Measurements from ENCODE around the gene PGA4.
"Not testable (repeated sequence)": the region's sequence is repeated elsewhere in the genome, so short reads cannot be mapped to it uniquely, and the experiment has no call there.

PGA4 gene

DNA sequence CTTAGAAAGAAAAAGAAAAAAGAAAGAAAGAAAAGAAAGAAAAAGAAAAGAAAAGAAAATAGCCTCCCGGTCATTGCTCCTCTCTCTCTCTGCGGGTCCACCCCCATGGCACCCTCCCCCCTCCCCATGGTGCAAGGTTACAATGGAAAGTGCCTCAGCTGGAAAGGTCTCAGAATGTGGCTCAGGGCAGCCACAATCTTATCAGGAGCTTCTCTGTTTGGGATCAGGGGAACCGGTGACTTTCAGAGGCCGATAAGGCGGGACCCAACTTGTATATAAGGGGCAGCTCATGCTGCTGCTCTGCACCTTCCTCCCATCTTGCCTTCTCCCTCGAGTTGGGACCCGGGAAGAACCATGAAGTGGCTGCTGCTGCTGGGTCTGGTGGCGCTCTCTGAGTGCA is at the start of gene PGA4:
Gene PGA4 (plus strand): TSS at position 301 of the 400 bp plus-strand sequence. CDS start 54 bp downstream, at position 355.
- DNase-seq (ENCODE audit: low read depth in 2 of 2), result not testable (repeated sequence)

DNA sequence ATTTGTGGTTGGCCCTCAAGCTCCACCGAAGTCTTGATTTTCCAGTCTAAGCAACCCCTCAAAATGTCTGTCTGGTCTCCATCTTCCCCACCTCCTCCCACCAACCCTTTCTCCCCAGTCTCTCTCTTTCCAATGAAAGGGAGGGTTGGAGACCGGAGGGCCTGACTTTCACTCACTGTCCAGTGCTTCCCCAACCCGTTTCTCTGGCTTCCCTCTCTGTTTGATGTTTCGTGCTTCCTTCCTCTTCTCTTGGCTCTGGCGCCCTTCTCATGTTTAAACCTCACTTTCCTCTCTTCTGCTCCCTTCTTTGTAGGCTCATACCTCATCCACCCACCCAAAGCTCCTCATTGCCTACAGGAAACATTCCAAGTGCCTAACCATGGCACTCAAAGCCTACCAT is 49.8 kb upstream of the PGA4 start:
- DNase-seq (ENCODE audit: low read depth in 2 of 2), result no peak

DNA sequence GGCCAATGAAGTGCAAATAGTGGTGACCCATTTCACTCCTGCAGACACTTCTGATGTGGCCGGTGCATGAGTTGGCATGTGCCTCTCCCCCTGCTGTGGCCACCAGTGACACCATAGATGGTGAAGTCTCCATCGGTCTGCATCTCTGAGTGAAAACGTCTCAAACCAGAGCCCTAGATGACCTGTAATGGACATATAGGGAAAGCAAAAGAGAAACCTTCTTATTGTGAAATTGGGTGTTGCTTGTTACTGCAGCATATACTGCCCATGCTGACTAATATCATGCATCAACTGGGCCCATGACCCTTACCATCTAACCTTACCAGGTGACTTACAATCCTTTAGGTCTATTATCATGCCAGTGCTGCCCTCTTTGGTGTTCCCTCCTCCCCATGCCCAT is 49.3 kb upstream of the PGA4 start:
- no peak for DNase-seq (ENCODE audit: low read depth in 2 of 2)

DNA sequence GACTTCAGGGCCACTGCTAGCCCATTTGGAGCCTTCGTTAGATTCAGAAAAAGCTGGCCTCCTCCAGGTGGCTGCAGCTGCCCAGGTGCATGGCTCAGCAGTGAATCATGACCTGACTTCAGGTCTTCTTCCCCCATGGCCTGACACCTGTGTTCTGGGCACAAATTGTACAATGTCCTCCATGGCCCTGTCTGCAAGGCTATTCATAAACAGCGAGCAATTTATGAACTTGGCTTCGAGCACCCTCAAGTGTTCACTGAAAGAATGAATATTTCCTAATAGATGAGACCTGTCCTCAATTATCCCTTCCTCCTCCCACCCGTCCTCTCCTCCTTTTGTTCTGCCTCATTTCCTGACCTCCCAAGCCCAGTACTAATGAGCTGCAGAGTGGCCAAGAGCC is 48.7 kb upstream of the PGA4 start:
- no peak for DNase-seq (ENCODE audit: low read depth in 2 of 2)

DNA sequence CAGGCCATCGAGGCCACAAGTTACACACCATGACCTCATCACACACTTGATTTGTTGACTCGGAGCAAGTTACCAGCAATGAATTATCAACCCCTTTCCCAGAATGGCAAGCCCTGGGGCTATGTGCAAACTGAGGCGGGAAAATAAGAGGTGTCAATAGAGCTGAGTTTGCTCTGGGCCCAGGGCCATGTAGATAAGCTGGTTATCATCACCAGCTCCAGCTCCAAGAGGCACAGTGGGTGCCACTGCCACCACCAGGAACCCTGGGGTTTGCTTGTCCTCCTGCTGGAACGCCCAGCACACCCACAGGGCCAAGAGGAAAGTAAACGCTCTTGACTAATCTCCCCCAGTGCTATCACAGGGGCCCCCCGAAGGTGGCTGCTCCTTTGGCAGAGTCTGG is 47.9 kb upstream of the PGA4 start:
- DNase-seq (ENCODE audit: low read depth in 2 of 2), result no peak

DNA sequence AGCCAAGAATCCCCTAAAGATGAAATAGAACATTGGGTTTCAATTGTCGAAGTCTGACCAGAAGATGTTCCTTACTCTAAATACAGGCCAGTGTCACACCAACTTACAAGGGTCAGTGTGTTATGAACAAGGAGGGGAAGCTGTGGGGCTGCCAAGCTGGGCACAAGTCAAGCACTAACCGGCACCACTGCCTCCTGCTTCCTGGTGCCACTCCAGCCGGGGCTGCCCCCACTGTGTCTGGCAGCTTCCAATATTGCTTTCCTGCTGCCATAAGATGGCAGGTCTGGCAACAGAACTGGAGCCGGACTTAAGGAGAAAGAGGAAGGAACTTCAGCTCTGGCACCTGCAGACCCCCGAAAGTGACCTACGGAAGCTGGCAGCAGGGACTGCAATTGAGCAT is 47.2 kb upstream of the PGA4 start:
- DNase-seq (ENCODE audit: low read depth in 2 of 2), result no peak

DNA sequence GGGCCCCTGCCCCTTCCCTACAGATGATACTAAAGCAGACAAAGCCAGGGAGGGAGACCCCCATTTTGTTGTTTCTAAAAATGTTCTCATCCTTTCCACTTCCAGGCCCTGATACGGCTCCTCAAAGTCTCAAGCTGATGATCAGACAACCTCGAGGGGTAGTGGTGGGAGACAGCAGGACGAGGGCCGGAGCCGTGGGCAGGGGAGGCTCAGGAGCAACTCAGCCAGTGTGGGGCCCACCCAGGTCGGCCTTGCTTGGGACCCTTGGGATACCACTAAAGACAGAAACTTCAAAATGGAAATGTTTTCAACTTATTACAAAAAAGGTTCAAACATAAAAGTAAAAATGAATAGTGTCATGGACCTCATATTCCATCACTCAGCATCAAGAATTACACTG is 45.7 kb upstream of the PGA4 start:
- DNase-seq (ENCODE audit: low read depth in 2 of 2), result no peak

DNA sequence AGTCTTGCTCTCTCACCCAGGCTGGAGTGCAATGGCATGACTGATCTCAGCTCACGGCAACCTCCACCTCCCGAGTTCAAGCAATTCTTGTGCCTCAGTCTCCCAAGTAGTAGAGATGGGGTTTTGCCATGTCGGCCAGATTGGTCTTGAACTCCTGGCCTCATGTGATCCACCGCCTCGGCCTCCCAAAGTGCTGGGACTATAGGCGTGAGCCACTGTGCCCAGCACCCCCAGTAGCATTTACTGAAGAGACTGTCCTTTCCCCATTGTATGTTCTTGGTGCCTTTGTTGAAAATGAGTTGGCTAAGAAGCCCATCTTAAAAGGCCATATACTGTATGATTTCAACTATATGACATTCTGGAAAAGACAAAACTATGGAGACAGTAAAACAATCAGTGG is 41.9 kb upstream of the PGA4 start:
- DNase-seq (ENCODE audit: low read depth in 2 of 2), result not testable (repeated sequence)

DNA sequence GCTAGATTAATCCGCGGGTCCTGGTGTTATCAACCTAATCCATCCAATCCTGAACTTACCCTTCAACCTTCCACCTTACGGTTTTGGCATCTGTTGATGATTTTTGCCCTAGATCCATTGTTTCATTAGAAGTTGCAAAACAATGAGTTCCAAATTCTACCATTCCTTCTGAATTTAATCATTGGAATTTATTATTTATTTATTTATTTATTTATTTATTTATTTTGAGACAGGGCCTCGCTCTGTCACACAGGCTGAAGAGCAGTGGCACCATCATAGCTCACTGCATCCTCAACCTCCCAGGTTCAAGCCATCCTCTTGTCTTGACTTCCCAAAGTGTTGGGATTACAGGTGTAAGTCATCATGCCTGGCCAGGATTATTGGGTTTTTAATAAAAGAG is 40.7 kb upstream of the PGA4 start:
- DNase-seq (ENCODE audit: low read depth in 2 of 2), result no peak

DNA sequence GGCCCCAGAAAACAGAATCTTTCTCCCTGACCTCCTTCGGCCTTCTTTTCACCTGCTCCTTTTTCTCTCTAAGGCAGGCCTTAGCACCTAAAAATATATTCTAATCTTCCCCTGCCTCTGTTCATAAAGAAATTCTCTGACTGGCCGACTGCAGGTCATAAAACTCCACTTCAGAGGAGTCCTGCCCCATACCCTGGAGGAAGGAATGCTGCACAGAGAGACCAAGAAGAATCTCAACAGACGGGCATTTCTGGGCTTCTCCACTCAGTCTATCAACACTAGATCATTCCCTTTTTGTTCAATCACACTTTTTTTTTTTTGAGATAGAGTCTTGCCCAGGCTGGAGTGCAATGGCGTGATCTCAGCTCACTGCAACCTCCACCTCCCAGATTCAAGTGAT is 38.5 kb upstream of the PGA4 start:
- DNase-seq (ENCODE audit: low read depth in 2 of 2), result no peak

DNA sequence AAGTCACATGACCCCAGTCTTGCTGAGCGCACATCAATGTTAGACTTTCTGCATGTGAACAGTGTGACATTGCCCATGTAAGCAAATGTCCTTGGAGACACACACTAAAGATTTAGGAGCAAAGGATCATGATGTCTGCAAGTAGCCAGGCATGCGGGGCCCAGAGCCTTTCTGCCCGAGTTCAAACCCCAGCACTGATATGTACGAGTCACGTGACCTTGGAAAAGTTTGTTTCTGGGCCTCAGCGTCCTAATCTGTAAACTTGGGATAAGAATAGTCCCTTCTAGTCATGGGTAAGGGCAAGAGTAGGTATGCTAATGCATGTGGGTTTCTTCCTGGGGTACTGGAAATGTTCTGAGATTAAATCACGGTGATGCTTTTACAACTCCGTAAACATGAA is 35.6 kb upstream of the PGA4 start:
- DNase-seq (ENCODE audit: low read depth in 2 of 2), result no peak

DNA sequence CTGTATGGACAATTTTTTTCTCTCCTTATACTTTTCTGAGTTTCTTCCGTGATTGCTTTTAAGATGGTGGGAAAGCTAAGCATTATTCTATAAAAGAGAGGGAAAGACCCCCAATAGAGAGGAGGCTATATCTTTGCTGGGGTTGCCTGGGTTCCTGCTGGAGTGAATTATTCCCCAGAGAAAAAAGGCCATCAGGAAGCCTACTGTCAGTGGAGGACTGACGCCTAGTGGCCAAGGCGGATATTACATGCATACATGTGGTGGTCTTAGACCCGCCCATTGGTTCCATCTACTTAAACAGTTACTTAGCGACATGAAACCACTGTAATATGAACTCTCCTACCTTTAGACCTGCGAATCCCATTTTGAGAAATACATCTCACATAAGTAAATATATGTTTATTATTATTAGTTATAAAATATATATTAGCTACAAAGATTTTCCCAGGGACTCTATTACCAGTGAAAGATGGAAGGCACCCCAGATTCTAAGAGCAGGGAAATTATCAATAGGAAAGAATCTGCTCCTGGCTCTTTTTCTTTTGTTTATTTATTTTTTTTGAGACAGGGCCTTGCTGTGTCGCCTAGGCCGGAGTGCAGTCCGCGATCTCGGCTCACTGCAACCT is 34.5 kb upstream of the PGA4 start:
- DNase-seq (ENCODE audit: low read depth in 2 of 2), result peak; percentile 56 to 73

DNA sequence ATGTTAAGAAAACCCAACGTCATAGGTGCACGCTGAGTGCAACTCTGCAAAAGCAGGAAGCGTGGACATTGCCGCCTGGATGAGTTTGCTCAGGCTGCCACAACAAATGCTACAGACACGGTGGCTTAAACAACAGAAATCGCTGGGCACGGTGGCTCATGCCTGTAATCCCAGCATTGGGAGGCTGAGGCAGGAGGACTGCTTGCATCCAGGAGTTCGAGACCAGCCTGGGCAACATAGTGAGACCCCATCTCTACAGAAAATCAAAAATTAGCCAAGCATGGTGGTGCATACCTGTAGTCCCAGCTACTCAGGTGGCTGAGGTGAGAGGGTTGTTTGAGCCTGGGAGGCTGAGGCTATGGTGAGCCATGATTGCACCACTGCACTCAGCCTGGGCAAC is 32.2 kb upstream of the PGA4 start:
- DNase-seq (ENCODE audit: low read depth in 2 of 2), result no peak

DNA sequence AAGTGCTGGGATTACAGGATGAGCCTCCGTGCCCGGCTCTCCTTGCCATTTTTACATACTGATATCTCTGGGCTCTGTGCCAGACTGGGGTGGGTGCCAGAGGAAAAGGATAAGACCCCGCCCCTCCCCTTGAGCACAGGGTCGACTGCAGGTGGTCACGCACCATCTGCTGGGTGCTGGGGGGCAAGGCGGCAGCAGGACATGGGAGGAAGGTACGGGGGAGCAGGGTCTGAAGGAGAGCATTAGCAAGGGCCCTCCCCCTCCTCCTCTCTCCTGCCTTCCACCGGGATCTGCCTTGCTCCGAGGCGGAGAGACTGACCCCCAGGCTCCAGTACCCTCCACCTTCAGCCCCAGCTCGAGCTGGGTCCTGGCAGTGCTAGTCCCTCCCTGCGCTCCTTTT is 28.6 kb upstream of the PGA4 start:
- no peak for DNase-seq (ENCODE audit: low read depth in 2 of 2)

DNA sequence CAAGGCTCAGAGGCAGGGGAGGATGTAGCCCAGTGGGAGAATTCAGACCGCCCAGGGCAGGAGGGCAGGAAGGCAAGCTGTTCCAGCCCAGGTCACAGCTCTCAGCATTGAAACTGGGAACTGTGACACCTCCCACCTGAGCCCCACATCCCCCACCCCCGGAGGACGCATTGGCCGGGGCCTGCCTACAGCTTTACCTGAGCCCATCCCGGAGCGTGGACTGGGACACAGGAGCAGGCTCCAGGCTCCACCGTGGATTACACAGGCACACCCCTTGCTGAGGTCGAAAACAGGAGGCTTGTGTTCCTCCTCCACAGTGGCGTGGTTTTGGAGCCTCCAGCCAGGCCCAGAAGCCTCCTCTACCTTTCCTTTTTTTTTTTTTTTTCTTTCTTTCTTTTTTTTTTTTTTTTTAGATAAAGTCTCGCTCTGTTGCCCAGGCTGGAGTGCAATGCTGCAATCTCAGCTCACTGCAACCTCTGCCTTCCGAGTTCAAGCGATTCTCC is 27.9 kb upstream of the PGA4 start:
- DNase-seq (ENCODE audit: low read depth in 2 of 2), result no peak

DNA sequence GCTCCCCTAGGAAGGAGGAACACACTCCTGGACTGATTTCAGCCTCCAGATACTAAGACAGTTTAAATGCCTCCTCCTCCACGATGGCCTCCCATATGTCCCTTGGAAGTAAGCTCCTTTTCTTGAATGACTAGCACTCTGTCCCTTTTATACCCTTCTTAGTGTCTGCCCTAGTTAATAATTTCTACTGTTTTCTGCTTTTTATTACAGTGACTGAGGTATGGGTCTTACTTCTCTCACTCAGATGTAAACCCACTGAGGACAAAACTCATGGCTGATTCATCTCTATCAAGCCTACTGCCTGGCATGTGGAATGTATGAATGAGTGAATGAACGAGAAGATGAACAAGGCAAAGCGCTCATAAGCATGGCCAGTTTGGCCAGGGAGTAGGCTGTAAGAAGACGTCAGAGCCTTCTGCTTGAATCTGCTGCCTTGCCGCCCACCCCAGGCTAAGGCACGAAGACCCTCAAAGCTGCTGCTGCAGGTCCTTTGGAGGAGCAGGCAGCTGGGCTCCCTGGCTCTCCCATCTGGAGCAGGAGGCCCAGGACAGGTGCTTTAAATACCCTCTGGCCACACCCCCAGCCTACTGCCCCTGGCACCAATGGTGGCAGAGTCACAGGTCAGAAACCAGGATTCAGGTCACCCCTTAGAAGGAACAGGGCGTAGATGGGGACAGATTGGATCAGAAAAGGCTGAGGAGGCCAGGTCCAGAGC is 27.0 kb upstream of the PGA4 start:
- DNase-seq (ENCODE audit: low read depth in 2 of 2), result no peak

DNA sequence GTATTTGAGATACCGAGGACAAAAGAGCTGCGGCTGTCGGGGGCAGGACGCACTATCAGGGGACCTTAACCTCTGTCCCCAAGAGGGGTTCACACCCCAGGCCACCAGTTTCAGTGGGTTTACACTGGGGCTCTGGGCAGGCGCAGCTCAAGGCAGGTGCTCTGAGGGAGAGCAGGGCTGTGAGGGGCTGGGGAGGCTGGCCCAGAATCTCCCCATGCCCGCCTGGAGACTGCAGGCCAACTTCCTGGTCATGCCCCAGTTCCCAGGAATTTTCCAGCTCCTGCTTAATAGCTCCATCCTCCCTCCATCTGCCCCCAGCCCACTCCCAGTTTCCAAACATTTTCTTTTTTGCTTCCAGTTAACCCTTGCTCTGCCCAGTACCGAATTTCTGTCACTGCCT is 26.4 kb upstream of the PGA4 start:
- DNase-seq (ENCODE audit: low read depth in 2 of 2), result no peak

DNA sequence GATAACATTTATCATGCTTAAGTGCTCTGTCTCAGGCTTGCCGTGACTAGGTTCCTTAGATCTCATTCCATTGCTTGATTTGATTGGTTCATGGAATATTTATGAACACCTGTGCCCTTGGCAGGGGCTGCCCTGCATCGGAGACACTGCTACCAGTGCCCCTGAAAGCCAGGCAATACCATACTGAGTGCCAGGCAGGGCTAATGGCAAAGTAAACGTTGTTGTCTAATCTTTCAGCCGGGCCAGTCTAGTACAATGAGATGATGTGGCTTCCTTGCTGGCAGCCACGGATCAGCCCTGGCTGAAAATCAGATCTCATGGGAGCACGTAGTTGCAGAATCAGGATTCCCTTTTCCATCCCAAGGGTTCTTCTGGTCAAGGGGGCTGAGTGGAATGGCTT is 23.8 kb upstream of the PGA4 start:
- DNase-seq (ENCODE audit: low read depth in 2 of 2), result no peak

DNA sequence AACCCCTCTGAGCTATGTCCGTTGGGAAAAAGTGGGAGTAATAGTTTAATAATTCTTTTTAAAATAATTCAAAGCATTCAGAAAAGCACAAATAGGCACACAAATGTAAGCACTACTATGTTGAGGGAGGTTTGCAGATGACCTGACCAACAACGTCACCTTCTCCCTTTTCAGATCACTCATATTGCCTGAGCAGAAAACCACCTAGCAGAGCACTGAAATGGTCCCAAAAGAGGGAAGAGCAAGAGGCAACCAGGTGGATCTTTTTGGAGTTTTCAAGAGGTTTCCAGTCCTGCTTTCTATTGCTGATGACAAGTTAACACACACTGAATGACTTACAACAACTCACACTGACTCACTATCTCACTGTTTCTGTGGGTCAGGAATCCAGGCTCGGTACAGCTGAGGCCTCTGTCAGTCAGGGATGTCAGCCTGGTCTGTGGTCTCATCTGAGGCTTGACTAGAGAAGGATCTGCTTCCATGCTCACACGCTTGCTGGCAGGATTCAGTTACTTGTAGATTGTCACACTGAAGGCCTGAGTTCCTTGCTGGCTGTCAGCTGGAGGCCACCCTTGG is 23.1 kb upstream of the PGA4 start:
- no peak for DNase-seq (ENCODE audit: low read depth in 2 of 2)

DNA sequence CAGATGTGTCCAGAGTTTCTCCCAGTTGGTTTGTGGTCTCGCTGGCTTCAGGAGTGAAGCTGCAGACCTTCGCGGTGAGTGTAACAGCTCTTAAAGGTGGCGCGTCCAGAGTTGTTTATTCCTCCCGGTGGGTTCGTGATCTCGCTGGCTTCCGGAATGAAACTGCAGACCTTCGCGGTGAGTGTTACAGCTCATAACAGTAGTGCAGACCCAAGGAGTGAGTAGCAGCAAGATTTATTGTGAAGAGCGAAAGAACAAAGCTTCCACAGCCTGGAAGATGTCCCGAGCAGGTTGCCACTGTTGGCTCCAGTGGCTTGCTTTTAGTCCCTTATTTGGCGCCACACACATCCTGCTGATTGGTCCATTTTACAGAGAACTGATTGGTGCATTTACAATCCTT is 20.7 kb upstream of the PGA4 start:
- DNase-seq (ENCODE audit: low read depth in 2 of 2), result no peak

DNA sequence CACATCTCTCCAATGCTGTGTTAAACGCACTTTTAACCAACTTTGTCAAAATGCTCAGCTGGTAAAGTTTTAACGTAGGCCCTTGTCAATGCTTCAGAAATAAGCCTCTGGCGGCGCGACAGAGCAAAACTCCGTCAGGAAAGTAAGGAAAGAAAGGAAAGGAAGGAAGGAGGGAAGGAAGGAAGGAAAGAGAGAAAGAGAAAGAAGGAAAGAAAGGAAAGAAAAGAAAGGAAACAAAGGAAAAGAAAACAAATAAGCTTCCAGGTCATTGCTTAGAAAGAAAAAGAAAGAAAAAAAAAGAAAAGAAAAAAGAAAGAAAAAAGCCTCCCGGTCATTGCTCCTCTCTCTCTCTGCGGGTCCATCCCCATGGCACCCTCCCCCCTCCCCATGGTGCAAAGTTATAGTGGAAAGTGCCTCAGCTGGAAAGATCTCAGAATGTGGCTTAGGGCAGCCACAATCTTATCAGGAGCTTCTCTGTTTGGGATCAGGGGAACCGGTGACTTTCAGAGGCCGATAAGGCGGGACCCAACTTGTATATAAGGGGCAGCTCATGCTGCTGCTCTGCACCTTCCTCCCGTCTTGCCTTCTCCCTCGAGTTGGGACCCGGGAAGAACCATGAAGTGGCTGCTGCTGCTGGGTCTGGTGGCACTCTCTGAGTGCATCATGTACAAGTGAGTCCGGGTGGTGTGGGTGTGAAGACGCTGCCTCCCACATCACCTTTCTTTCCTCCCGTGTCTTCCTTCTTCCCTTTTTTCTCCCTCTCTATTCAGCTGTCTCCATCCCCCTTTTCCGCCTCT is 19.0 kb upstream of the PGA4 start, which contains the start of gene PGA3:
Gene PGA3 (plus strand): TSS at position 566 of the 797 bp plus-strand sequence. CDS start 50 bp downstream, at position 616.
- not testable (repeated sequence) for DNase-seq (ENCODE audit: low read depth in 2 of 2)

DNA sequence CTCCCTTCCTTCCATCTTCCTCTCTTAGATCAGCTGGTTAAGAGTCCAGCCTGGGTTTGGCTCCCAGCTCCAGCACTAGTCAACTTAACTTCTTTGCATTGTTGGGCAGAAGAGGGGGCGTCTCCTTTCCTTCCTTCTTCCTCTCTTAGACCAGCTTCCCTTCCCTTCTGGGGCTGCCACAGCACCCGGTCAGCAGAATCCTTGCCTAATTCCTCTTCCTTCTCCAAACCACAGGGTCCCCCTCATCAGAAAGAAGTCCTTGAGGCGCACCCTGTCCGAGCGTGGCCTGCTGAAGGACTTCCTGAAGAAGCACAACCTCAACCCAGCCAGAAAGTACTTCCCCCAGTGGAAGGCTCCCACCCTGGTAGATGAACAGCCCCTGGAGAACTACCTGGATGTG is 18.3 kb upstream of the PGA4 start:
- not testable (repeated sequence) for DNase-seq (ENCODE audit: low read depth in 2 of 2)

All from activated CD8-positive, alpha-beta memory T cell treated with anti-CD3 and anti-CD28 coated beads for 4 hours (primary cell).